ENCODE measurements around the gene SETD2.
A peak's percentile ranks its signal among the peaks of the same experiment; 100 is the strongest.
"Not testable (repeated sequence)": the region's sequence is repeated elsewhere in the genome, so short reads cannot be mapped to it uniquely, and the experiment has no call there.

The SETD2 gene

DNA sequence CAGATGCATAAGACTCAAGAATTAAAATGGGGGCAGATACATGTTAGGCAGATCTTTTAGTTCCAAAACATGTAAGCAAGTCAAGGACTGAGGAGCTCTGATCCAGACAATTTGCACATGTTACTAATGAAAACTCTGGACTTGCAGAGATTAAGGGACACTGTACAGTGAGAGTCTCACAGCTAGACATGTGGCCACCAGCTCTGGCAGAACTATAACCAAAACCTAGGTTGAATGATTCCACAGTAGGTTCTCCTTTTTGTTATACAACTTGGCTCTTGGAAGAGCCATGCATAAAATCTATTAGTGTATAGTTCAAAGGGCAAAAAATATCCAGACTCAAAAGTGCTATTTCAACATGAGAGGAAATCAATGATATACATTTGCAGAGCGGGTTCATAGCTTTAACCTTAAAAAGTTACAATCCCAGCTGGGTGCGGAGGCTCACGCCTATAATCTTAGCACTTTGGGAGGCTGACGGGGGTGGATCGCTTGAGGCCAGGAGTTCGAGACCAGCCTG lies 61.8 kb downstream of the SETD2 start:
- DNase-seq (ENCODE audit: low read depth in 2 of 2, low spot score in 1 of 2) = no peak

DNA sequence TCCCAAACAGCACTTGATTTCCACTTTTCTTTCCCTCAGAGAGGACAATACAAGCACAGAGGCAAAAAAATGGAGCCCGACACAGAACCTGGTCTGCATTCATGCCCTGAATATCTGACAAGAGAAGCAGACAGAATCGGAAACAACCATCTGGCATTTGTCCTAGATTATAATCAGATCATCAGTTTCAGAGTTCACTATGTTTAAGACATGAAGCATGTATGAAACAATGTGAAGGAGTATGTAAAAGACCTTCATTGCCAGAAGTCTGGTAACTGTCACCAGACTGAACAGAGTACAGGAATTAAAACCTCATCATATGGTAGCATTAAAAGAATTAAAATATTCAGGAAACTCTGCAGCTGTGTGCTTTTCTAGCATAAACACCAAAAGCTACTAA lies 65.0 kb downstream of the SETD2 start:
- DNase-seq (ENCODE audit: low read depth in 2 of 2, low spot score in 1 of 2) = no peak

- no peak for DNase-seq (ENCODE audit: low read depth in 2 of 2, low spot score in 1 of 2)
Measured at GRCh38 chr3:47097864-47098263, 66.0 kb downstream of the SETD2 start.

DNA sequence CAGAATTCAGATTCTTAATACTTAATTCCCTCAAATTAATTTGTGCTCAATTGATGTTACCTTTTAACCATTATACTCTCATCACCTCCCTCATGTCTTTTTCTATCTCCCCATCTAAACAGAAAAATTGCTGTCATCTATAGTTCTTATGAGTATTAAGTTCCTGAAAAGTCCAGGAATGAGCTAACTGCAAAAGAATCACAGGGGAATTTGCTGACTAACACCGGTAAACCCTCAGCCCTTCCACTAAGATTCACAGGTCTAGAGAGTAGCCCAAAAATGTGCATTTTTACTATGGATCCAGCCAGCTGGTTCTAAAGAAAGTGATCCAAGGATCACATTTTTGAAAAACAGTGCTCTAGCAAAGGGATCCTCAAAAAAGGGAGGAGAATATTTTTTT lies 67.0 kb downstream of the SETD2 start:
- no peak for DNase-seq (ENCODE audit: low read depth in 2 of 2, low spot score in 1 of 2)

- no peak for DNase-seq (ENCODE audit: low read depth in 2 of 2, low spot score in 1 of 2)
Measured at GRCh38 chr3:47092090-47092489, 71.8 kb downstream of the SETD2 start.

DNA sequence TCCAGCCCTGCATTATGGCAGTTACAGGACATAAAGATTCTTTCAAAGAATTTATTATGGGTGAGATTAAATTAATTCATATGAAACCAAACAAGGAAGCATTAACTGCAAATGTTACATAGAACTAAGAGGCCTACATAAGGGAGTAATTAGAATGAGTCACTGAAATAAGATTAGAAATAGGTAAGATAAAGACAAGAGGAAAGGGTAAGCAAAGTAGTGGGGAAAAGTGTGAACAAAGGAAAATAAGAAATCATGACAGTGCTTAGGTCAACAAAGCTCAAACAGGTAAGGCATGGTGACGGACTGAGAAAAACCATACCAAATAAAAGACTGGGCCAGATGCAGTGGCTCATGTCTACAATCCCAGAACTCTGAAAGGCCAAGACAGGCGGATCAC lies 74.3 kb downstream of the SETD2 start:
- no peak for DNase-seq (ENCODE audit: low read depth in 2 of 2, low spot score in 1 of 2)

DNA sequence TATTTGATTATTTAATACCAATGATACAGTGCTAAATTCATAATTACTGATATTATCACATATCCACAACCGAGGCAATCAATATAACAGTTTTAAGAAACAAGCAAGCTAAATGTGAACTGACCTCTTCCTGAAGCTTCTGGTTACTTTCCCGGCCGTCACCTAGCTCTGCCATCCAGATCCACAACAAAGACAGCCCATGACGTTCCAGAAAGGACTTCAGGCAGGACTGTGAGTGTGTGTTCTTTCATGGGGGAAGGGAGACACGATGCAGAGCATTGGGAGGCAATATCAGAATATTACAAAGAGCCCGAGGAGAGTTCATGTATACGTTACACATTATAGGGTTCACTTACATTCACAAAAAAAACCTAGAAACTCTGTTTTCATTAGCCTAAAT lies 77.8 kb downstream of the SETD2 start:
- DNase-seq (ENCODE audit: low read depth in 2 of 2, low spot score in 1 of 2) = no peak

GRCh38 chr3:47083786-47084185 lies 80.1 kb downstream of the SETD2 start:
- no peak for DNase-seq (ENCODE audit: low read depth in 2 of 2, low spot score in 1 of 2)

DNA sequence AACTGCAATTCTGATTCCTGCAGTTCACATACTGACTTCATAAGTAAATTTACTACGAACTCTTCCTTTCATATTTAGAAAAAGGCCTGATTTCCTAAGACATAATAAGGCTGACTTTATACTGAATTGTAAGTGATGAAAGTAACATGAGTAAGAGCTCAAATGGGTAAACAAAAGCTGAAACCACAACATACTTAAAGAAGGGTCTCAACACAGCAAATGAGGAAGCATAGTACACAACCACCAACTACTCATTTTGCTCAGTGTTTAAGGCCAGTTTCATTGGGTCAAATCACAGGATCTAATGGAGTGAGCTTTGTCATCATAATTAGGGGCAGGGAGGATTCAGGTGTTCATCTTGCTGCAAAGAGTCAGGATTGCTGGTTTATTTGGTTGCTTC lies 81.4 kb downstream of the SETD2 start:
- no peak for DNase-seq (ENCODE audit: low read depth in 2 of 2, low spot score in 1 of 2)

DNA sequence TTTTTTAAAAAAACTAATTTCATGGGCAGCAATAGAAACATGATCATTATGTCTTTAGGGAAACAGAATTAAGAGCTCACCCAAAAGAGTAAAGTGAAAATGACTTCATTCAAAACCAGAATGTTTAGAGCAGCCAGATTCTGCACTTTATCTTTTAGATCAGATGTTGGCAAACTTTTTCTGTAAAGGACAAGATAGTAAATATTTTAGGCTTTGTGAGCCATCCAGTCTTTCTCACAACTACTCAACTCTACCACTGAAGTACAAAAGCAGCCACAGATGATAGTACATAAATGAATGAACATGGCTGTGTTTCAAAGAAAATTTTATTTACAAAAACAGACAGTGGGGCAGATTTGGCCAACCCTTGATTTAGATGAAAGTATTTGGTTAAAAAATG lies 84.5 kb downstream of the SETD2 start:
- no peak for DNase-seq (ENCODE audit: low read depth in 2 of 2, low spot score in 1 of 2)

DNA sequence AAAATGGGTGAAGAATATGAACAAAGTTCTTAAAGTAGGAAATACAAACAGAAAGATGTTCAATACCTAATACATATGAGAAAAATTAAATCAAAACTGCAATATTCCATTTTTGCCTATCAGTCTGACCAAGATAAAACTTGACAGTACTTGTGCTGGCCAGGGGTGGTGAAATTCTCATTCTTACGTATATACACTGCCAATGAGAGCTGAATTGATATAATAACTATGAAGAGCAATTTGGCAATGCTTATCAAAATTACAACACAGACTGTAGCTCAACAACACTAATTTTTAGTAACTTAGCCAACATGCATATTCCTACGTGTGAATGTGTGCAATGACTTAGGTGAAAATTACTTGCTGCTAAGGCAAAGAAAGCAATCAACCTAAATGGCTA lies 90.2 kb downstream of the SETD2 start:
- DNase-seq (ENCODE audit: low read depth in 2 of 2, low spot score in 1 of 2) = no peak

- no peak for DNase-seq (ENCODE audit: low read depth in 2 of 2, low spot score in 1 of 2)
Measured at GRCh38 chr3:47070770-47071169, 93.1 kb downstream of the SETD2 start.

DNA sequence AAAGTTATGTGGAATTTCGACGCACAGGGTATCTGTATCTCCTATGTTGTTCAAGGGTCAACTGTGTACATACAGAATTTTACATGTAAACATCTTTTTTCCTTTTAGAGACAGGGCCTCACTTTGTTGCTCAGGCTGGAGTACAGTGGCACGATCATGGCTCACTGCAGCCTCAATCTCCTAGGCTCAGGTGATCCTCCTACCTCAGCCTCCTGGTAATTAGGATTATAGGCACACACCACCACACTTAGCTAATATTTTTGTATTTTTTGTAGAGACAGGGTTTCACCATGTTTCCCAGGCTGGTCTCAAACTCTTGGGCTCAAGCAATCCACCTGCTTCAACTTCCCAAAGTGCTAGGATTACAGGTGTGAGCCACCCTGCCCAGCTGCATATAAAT lies 97.7 kb downstream of the SETD2 start:
- DNase-seq (ENCODE audit: low read depth in 2 of 2, low spot score in 1 of 2) = not testable (repeated sequence)

DNA sequence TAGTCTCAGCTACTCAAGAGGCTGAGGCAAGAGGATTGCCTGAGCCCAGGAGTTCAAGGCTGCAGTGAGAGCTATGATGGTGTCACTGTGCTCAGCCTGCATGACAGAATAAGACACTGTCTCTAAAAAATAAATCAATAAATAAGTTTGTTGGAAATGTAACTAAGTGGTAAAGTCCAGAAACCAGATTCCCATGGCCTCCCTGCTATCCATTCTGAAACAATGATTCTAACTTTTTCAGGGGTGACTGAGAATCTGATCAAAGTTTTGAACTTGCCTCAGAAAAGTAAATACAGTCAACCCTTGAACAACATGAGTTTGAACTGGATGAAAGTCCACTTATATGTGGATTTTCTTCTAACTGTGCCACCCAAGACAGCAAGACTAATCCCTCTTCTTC lies 98.2 kb downstream of the SETD2 start:
- DNase-seq (ENCODE audit: low read depth in 2 of 2, low spot score in 1 of 2) = no peak

GRCh38 chr3:47065058-47065457 lies 98.9 kb downstream of the SETD2 start:
- DNase-seq (ENCODE audit: low read depth in 2 of 2, low spot score in 1 of 2) = no peak

DNA sequence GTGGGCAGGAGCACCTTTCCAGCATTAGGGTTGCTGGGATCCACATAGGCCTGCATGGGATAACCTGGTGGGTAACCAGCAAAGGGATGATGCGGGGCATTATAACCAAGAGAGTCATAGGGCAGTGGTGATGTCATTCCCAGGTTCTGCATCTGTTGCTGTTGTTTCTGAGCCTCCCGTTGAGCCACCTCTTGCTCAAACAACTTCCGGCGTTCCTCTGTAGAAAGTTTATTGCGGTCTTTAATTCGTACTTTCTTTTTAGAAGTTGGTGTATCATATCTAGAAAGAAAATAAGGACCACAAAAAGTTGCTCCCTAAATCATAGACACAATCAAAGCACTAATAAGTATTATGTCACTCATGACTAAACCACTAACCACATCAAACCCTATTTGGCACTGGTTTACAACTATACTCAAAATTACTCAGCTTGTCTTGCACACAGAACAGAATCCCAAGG lies 106.7 kb downstream of the SETD2 start:
- peak; percentile 15 to 28 for DNase-seq (ENCODE audit: low read depth in 2 of 2, low spot score in 1 of 2)

DNA sequence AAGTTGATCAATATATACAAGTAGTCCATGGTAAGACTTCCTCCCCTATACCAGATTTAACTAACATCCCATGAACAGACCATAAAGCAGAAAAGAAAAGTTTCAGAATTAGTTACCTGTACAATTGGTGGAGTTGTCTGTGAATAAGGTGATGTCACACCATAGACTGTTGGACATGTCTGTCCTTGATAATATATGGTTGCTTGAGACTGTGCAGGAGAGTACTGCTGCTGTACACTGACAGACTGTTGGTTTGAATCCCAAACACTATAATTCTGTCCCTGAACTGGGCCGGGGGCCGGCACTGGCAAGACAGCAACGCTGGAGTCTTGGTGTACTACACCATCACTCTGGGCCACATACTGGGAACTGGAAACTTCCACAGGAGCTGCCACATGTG lies 107.2 kb downstream of the SETD2 start:
- no peak for DNase-seq (ENCODE audit: low read depth in 2 of 2, low spot score in 1 of 2)

DNA sequence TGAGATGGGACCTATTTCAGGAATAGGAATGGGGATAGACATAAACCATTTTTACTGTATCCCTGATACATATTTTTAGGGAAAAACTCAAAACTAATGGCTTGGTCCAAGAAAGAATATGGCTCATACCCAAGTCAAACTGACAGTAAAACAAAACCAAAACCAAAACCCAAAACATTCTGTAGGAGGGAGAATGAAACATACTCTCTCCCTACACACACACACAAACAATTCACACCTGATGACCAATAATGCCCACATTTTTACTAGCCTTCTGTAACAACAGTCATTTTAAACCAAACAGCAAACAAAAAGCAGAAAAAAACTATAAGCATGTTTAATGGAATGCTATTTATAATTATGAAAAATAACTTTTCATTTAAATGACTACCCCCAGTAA lies 109.5 kb downstream of the SETD2 start:
- no peak for DNase-seq (ENCODE audit: low read depth in 2 of 2, low spot score in 1 of 2)

DNA sequence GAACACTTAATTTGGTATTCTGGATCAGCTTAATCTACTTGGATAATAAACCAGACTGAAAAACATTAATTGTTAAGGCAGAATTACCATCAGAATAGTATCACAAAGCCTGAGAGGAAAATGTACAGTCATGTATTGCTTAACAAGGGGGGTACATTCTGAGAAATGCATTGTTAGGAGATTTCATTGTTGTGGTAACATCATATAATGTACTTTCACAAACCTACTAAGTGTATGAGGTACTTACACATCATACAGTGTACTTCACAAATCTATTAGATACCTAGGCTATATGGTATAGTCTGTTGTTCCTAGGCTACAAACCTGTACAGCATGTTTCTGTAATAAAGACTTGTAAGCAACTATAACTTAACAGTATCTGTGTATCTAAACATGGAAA lies 116.2 kb downstream of the SETD2 start:
- DNase-seq (ENCODE audit: low read depth in 2 of 2, low spot score in 1 of 2) = no peak

DNA sequence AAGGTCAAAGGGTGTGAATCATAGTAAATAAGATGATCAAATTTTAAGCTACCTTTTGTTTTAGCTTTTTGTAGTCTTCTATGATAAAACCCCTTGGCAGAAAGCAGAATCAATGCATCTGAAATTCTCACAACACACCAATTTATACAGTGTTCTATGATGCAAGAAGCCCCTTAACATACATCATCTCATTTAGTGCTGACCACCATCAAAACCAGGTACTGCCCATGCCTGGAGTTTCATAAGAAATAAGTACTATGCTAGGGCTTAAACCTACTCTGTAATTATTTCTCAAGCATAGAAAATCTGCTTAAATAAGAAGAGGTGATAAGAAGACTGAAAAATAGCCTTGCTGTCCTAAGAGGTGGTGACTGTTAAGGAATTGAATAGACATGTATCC lies 116.8 kb downstream of the SETD2 start:
- no peak for DNase-seq (ENCODE audit: low read depth in 2 of 2, low spot score in 1 of 2)

DNA sequence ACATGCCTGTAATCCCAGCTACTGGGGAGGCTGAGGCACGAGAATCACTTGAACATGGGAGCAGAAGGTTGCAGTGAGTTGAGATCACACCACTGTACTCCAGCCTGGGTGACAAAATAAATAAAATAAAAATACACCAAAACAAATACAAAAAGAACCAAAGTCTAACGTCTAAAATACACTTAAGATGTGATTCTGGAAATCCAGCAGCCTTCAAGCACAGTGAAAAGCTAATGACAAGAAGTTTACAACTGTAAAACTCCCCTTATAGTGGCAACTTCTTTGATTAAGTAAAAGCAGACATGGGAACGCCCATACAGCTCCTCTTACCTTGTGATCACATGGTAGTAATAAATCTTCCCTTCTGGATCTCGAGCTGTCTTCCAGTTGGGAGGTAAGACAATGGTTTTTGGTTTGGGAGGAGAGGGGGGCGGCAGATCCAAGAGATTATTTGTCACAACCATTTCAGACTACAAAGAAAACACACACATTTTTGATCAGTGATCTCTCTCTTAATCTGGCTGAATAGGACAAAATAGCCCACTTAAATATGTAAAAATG lies 121.6 kb downstream of the SETD2 start:
- DNase-seq (ENCODE audit: low read depth in 2 of 2, low spot score in 1 of 2) = no peak

DNA sequence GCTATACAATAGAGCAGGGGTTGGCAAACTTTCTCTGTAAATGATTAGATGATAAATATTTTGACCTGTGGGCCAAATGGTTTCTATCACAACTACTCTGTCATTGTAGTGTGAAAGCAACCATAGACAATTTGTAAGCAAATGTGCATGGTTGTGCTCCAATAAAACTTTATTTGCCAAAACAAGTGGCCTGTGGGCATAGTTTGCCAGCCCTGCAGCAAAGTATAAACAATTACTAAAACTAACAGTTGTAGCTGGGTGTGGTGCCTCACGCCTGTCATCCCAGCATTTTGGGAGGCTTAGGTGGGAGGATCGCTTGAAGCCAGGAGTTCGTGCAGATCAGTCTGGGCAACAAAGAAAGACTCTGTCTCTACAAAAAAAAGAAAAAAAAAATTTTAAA lies 122.8 kb downstream of the SETD2 start:
- no peak for DNase-seq (ENCODE audit: low read depth in 2 of 2, low spot score in 1 of 2)

DNA sequence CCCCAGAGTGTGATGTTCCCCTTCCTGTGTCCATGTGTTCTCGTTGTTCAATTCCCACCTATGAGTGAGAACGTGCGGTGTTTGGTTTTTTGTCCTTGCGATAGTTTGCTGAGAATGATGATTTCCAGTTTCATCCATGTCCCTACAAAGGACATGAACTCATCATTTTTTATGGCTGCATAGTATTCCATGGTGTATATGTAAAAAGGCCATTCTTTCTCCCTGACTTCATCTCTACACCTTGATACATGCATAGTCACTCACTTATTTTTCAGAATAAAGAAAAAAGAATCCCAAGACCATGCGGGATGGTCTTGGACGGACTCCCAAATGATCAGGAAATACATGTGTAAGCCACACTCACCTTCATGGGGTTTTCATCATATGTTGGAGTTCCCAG lies 126.6 kb downstream of the SETD2 start:
- DNase-seq (ENCODE audit: low read depth in 2 of 2, low spot score in 1 of 2) = not testable (repeated sequence)

DNA sequence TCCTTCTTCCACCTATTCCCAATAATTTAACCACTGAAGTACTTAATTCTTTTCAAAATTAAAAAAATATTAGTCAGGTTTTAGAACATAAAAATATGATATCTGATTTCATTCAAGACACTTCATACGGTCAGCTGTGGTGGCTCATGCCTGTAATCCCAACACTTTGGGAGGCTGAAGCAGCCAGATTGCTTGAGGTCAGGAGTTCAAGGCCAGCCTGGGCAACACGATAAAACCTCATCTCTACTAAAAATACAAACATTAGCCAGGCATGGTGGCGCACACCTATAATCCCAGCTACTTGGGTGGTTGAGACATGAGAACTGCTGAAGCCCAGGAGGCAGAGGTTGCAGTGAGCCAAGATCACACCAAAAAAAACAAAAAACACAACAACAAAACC lies 127.8 kb downstream of the SETD2 start:
- DNase-seq (ENCODE audit: low read depth in 2 of 2, low spot score in 1 of 2) = no peak

Data from stimulated activated CD8-positive, alpha-beta memory T cell treated with anti-CD3 and anti-CD28 coated beads, Interleukin-4, amount 100 ng/mL, for 4 hours (primary cell).